ENCODE results near the gene MEI1. TPM values are rescaled to one million over a fixed set of nuclear protein-coding genes. Genes with fewer than 3 reads are reported as not detected.
A peak's percentile ranks its signal among the peaks of the same experiment; 100 is the strongest.

The MEI1 gene
- total RNA-seq, 1 donor from 2014 or later, result 22.3 TPM

- intact Hi-C loops (cut with micrococcal nuclease), result loop anchor here (1.0 kb wide), 1 partner anchor 9 kb away; no protein-coding TSS in a partner anchor
- peaks cover 48% of the 10 kb centered on the region for H3K4me1 Mint-ChIP-seq (ENCODE audit: low read depth)
These were observed 124.5 kb downstream of the MEI1 start for GRCh38 chr22:41823797-41824196.

GRCh38 chr22:41825376-41825775 is 126.1 kb downstream of the MEI1 start:
- DNase-seq (ENCODE audit: low spot score), result no peak
- H3K9me3 Mint-ChIP-seq, result no peaks in the 10 kb centered on the region
- peaks cover 48% of the 10 kb centered on the region for H3K4me1 Mint-ChIP-seq (ENCODE audit: low read depth)
- peaks cover 2% of the 10 kb centered on the region for H3K27me3 Mint-ChIP-seq (ENCODE audit: insufficient read depth)
- peaks cover 40% of the 10 kb centered on the region for H3K36me3 Mint-ChIP-seq (ENCODE audit: low read depth)
- peak overlapping the region; percentile 76 for H3K27ac Mint-ChIP-seq
- H3K4me3 Mint-ChIP-seq, result no peak overlapping the region
- intact Hi-C loops (cut with micrococcal nuclease), result no loop called here

More at GRCh38 chr22:41823797-41824196, 124.5 kb downstream of the MEI1 start:
- H3K27me3 Mint-ChIP-seq (ENCODE audit: insufficient read depth), result peaks cover 2% of the 10 kb centered on the region
- peak overlapping the region; percentile 37 for H3K27ac Mint-ChIP-seq
- H3K36me3 Mint-ChIP-seq (ENCODE audit: low read depth), result peaks cover 45% of the 10 kb centered on the region
- no peak overlapping the region for H3K4me3 Mint-ChIP-seq
- no peaks in the 10 kb centered on the region for H3K9me3 Mint-ChIP-seq
- DNase-seq (ENCODE audit: low spot score), result no peak

- no peaks in the 10 kb centered on the region for H3K9me3 Mint-ChIP-seq
- intact Hi-C loops (cut with micrococcal nuclease), result no loop called here
- H3K27me3 Mint-ChIP-seq (ENCODE audit: insufficient read depth), result peaks cover 2% of the 10 kb centered on the region
- peaks cover 34% of the 10 kb centered on the region for H3K36me3 Mint-ChIP-seq (ENCODE audit: low read depth)
- H3K4me3 Mint-ChIP-seq, result no peak overlapping the region
- H3K27ac Mint-ChIP-seq, result no peak overlapping the region
- no peak for DNase-seq (ENCODE audit: low spot score)
- peaks cover 48% of the 10 kb centered on the region for H3K4me1 Mint-ChIP-seq (ENCODE audit: low read depth)
These were observed 126.7 kb downstream of the MEI1 start for GRCh38 chr22:41826021-41826420.

GRCh38 chr22:41826430-41827383 is 127.4 kb downstream of the MEI1 start:
- intact Hi-C loops (cut with micrococcal nuclease), result no loop called here
- Mint-ChIP-seq H3K36me3 (ENCODE audit: low read depth) (peaks cover 31% of the 10 kb centered on the region), H3K27me3 (ENCODE audit: insufficient read depth) (peaks cover 2% of the 10 kb centered on the region), H3K27ac (no peak overlapping the region), H3K4me3 (no peak overlapping the region), H3K9me3 (no peaks in the 10 kb centered on the region), H3K4me1 (ENCODE audit: low read depth) (peaks cover 51% of the 10 kb centered on the region)
- DNase-seq (ENCODE audit: low spot score), result no peak

- Mint-ChIP-seq H3K4me3 (no peak overlapping the region), H3K4me1 (ENCODE audit: low read depth) (peaks cover 51% of the 10 kb centered on the region), H3K27me3 (ENCODE audit: insufficient read depth) (peaks cover 2% of the 10 kb centered on the region), H3K27ac (peak overlapping the region; percentile 14), H3K9me3 (no peaks in the 10 kb centered on the region), H3K36me3 (ENCODE audit: low read depth) (peaks cover 25% of the 10 kb centered on the region)
- intact Hi-C loops (cut with micrococcal nuclease), result no loop called here
- no peak for DNase-seq (ENCODE audit: low spot score)
These were observed 128.4 kb downstream of the MEI1 start for GRCh38 chr22:41827671-41828070.

- Mint-ChIP-seq H3K4me1 (ENCODE audit: low read depth) (peaks cover 44% of the 10 kb centered on the region), H3K36me3 (ENCODE audit: low read depth) (peaks cover 22% of the 10 kb centered on the region), H3K9me3 (no peaks in the 10 kb centered on the region), H3K4me3 (no peak overlapping the region), H3K27ac (peak overlapping the region; percentile 67), H3K27me3 (ENCODE audit: insufficient read depth) (peaks cover 2% of the 10 kb centered on the region)
- DNase-seq (ENCODE audit: low spot score), result no peak
- intact Hi-C loops (cut with micrococcal nuclease), result no loop called here
These were observed 129.2 kb downstream of the MEI1 start for GRCh38 chr22:41828516-41828915.

GRCh38 chr22:41830174-41830573 is 130.9 kb downstream of the MEI1 start:
- Mint-ChIP-seq H3K4me1 (ENCODE audit: low read depth) (peaks cover 46% of the 10 kb centered on the region), H3K9me3 (no peaks in the 10 kb centered on the region), H3K27me3 (ENCODE audit: insufficient read depth) (peaks cover 2% of the 10 kb centered on the region), H3K36me3 (ENCODE audit: low read depth) (peaks cover 24% of the 10 kb centered on the region), H3K4me3 (no peak overlapping the region), H3K27ac (peak overlapping the region; percentile 44)
- intact Hi-C loops (cut with micrococcal nuclease), result no loop called here
- DNase-seq (ENCODE audit: low spot score), result no peak

- peaks cover 54% of the 10 kb centered on the region for H3K4me1 Mint-ChIP-seq (ENCODE audit: low read depth)
- peaks cover 28% of the 10 kb centered on the region for H3K36me3 Mint-ChIP-seq (ENCODE audit: low read depth)
- intact Hi-C loops (cut with micrococcal nuclease), result no loop called here
- peak overlapping the region; percentile 91 for H3K4me3 Mint-ChIP-seq
- H3K27ac Mint-ChIP-seq, result peak overlapping the region; percentile 98
- H3K9me3 Mint-ChIP-seq, result no peaks in the 10 kb centered on the region
- H3K27me3 Mint-ChIP-seq (ENCODE audit: insufficient read depth), result peaks cover 2% of the 10 kb centered on the region
- no peak for DNase-seq (ENCODE audit: low spot score)
These were observed 132.1 kb downstream of the MEI1 start for GRCh38 chr22:41831383-41831782.

- H3K27ac Mint-ChIP-seq, result peak overlapping the region; percentile 98
- H3K4me3 Mint-ChIP-seq, result peak overlapping the region; percentile 91
- intact Hi-C loops (cut with micrococcal nuclease), result loop anchor here (1.0 to 2.0 kb wide), 13 partner anchors 9 to 247 kb away; partner anchors contain the start of genes CCDC134, DESI1, NAGA and SMDT1
- DNase-seq (ENCODE audit: low spot score), result no peak
- H3K27me3 Mint-ChIP-seq (ENCODE audit: insufficient read depth), result peaks cover 2% of the 10 kb centered on the region
- peaks cover 56% of the 10 kb centered on the region for H3K4me1 Mint-ChIP-seq (ENCODE audit: low read depth)
- H3K9me3 Mint-ChIP-seq, result no peaks in the 10 kb centered on the region
- peaks cover 34% of the 10 kb centered on the region for H3K36me3 Mint-ChIP-seq (ENCODE audit: low read depth)
These were observed 132.7 kb downstream of the MEI1 start for GRCh38 chr22:41831828-41832552.

GRCh38 chr22:41832553-41833368 is 133.5 kb downstream of the MEI1 start, which contains the start of gene SREBF2:
SREBF2 (plus strand) TSS chr22:41833105; CDS start chr22:41833271, 166 bp downstream.
- peaks cover 37% of the 10 kb centered on the region for H3K36me3 Mint-ChIP-seq (ENCODE audit: low read depth)
- intact Hi-C loops (cut with micrococcal nuclease), result loop anchor here (1.0 to 2.0 kb wide), 14 partner anchors 9 to 246 kb away; partner anchors contain the start of genes CCDC134, DESI1, NAGA and SMDT1

GRCh38 chr22:41833369-41834004 is 134.2 kb downstream of the MEI1 start:
- peak; percentile 61 for DNase-seq (ENCODE audit: low spot score)
- H3K4me1 Mint-ChIP-seq (ENCODE audit: low read depth), result peaks cover 51% of the 10 kb centered on the region
- H3K27ac Mint-ChIP-seq, result peak overlapping the region; percentile 89
- intact Hi-C loops (cut with micrococcal nuclease), result loop anchor here (1.0 to 2.0 kb wide), 5 partner anchors 33 to 245 kb away; partner anchors contain the start of genes CCDC134, DESI1, NAGA and SMDT1
- no peaks in the 10 kb centered on the region for H3K27me3 Mint-ChIP-seq (ENCODE audit: insufficient read depth)
- no peaks in the 10 kb centered on the region for H3K9me3 Mint-ChIP-seq
- peak overlapping the region; percentile 96 for H3K4me3 Mint-ChIP-seq
- H3K36me3 Mint-ChIP-seq (ENCODE audit: low read depth), result peaks cover 42% of the 10 kb centered on the region

More at GRCh38 chr22:41832553-41833368, 133.5 kb downstream of the MEI1 start, which contains the start of gene SREBF2:
- Mint-ChIP-seq H3K9me3 (no peaks in the 10 kb centered on the region), H3K27ac (peak within 1 kb of the TSS; percentile 98), H3K4me1 (ENCODE audit: low read depth) (peaks cover 51% of the 10 kb centered on the region), H3K4me3 (peak within 1 kb of the TSS; percentile 96), H3K27me3 (ENCODE audit: insufficient read depth) (peaks cover 2% of the 10 kb centered on the region)
- peak; percentile 99 for DNase-seq (ENCODE audit: low spot score)

All from activated T-helper 1 cell treated with anti-CD3 and anti-CD28 coated beads, Interleukin-12 subunit alpha, Interleukin-12 subunit beta, Interleukin-2, Interleukin-4 antibody, amounts not matched to agents 30 ng/mL and 10 ng/mL and 1 ng/mL, durations not matched to agents 14 hours and 24 hours and 36 hours (primary cell).